Hepatocyte (in vitro differentiated cells): ENCODE results near the gene UVRAG.

Source experiments
- CTCF ChIP-seq: fragments of 200-600 bp; sonication (generic); IDR thresholded peaks from 2 replicates; pipeline ENCODE4 v1.5.1; 2016; ENCODE audit warnings: antibody characterized with exemption, mild to moderate bottlenecking; ENCODE audit not compliant: poor library complexity
- EZH2 ChIP-seq: fragments of 200-600 bp; sonication (generic); IDR thresholded peaks from 2 replicates; pipeline ENCODE4 v1.6.1; 2016; ENCODE audit warnings: antibody characterized with exemption, mild to moderate bottlenecking, borderline replicate concordance

- no peak for TF ChIP-seq EZH2
- no peak for TF ChIP-seq CTCF
These were observed 87.6 kb downstream of the UVRAG start for GRCh38 chr11:75902631-75903030.
